ENCODE data around the gene PROC. TPM values are rescaled to one million over a fixed set of nuclear protein-coding genes. Genes with fewer than 3 reads are reported as not detected.

The PROC gene
- total RNA-seq, result not detected
- not detected for polyA plus RNA-seq
- long read RNA-seq, donor 1, result 0 reads
- long read RNA-seq, donor 2, result 0 reads
- long read RNA-seq, donor 3, result 0 reads

DNA sequence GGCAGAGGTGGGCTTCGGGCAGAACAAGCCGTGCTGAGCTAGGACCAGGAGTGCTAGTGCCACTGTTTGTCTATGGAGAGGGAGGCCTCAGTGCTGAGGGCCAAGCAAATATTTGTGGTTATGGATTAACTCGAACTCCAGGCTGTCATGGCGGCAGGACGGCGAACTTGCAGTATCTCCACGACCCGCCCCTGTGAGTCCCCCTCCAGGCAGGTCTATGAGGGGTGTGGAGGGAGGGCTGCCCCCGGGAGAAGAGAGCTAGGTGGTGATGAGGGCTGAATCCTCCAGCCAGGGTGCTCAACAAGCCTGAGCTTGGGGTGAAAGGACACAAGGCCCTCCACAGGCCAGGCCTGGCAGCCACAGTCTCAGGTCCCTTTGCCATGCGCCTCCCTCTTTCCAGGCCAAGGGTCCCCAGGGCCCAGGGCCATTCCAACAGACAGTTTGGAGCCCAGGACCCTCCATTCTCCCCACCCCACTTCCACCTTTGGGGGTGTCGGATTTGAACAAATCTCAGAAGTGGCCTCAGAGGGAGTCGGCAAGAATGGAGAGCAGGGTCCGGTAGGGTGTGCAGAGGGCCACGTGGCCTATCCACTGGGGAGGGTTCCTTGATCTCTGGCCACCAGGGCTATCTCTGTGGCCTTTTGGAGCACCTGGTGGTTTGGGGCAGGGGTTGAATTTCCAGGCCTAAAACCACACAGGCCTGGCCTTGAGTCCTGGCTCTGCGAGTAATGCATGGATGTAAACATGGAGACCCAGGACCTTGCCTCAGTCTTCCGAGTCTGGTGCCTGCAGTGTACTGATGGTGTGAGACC is at the start of gene PROC:
TSS of gene PROC (plus strand) at position 128 of the 812 bp plus-strand sequence. CDS start 1,516 bp downstream, outside the sequence.
- no peaks in the 10 kb centered on the region for H3K9me3 ChIP-seq
- no peak for ATAC-seq
- H3K27me3 ChIP-seq, result peaks cover 10 to 32% (median 22%) of the 10 kb centered on the region in 9 donors
- H3K36me3 ChIP-seq, result no peaks in the 10 kb centered on the region
- 91 to 94% (median 93%) methylated on average over 15 to 16 of the region's 16 CpGs for WGBS, 4 donors
- peaks cover 0 to 39% (median 16%) of the 10 kb centered on the region in 12 donors for H3K4me1 ChIP-seq
- intact Hi-C loops (cut with DNase I), result loop anchor here in 4 of 10 donors (5.0 to 10.0 kb wide), 5 partner anchors 54 to 94 kb away; no protein-coding TSS in a partner anchor
- no peak for TF ChIP-seq POLR2A (IDR thresholded peaks at IDR 0.05)
- TF ChIP-seq, protein P1, sequence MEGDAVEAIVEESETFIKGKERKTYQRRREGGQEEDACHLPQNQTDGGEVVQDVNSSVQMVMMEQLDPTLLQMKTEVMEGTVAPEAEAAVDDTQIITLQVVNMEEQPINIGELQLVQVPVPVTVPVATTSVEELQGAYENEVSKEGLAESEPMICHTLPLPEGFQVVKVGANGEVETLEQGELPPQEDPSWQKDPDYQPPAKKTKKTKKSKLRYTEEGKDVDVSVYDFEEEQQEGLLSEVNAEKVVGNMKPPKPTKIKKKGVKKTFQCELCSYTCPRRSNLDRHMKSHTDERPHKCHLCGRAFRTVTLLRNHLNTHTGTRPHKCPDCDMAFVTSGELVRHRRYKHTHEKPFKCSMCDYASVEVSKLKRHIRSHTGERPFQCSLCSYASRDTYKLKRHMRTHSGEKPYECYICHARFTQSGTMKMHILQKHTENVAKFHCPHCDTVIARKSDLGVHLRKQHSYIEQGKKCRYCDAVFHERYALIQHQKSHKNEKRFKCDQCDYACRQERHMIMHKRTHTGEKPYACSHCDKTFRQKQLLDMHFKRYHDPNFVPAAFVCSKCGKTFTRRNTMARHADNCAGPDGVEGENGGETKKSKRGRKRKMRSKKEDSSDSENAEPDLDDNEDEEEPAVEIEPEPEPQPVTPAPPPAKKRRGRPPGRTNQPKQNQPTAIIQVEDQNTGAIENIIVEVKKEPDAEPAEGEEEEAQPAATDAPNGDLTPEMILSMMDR (IDR thresholded peaks at IDR 0.05), result no peak
- DNase-seq, result no peak
- H3K27ac ChIP-seq, result no peak within 1 kb of the TSS
- H3K4me3 ChIP-seq, result no peak within 1 kb of the TSS

DNA sequence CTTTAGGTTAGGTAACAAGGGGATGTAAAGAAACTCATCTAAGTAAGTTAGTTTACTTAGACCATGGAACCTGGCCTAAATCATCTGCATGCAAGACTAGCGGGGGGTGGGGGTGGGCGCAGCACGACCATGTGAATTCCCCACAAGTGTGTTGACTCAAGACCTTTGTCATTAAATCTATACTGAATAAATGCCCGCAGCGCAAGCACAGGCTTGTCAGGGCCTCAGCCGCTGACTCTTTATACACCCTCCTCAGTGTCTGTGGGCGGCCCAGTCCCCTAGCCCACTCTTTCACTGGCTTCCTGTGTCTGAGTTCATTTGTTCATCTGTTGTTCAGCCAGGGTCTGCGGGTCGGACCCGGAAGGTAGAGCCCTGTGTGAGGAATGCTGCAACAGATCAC is 48.2 kb upstream of the PROC start:
- Histone ChIP-seq H3K36me3 (no peaks in the 10 kb centered on the region), H3K4me3 (no peak overlapping the region), H3K27me3 (no peaks in the 10 kb centered on the region), H3K9me3 (peaks cover 0 to 34% (median 7%) of the 10 kb centered on the region in 12 donors), H3K4me1 (peaks cover 0 to 40% (median 14%) of the 10 kb centered on the region in 12 donors), H3K27ac (no peak overlapping the region)
- WGBS, 4 donors, result 97 to 99% (median 98%) methylated on average over 10 of the region's 10 CpGs
- TF ChIP-seq, protein P1 (IDR thresholded peaks at IDR 0.05), result no peak
- no peak for TF ChIP-seq POLR2A (IDR thresholded peaks at IDR 0.05)
- DNase-seq (no peak), ATAC-seq (no peak)
- intact Hi-C loops (cut with DNase I), result no loop called here

DNA sequence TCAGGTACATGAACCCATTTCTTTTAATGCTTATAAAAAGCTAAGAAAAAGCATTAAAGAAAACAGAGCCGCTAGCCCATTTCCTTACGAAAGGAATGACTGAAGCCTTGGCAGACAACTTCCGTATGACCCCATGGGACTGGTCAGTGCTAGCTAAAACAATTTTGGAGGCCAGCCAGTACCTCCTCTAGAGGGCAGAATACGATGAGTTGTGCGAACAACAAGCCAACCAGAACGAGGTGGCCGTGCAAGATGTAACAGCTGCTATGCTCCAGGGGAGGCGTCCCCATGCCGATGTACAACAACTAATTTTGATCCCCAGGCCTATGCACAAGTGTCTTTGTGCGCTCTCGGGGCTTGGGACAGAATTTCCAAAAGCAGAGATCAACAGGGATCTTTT is 47.2 kb upstream of the PROC start:
- Histone ChIP-seq H3K9me3 (peaks cover 0 to 34% (median 7%) of the 10 kb centered on the region in 12 donors), H3K36me3 (no peaks in the 10 kb centered on the region), H3K4me1 (peaks cover 0 to 30% (median 8%) of the 10 kb centered on the region in 12 donors), H3K27me3 (no peaks in the 10 kb centered on the region), H3K27ac (peak overlapping the region in 1 of 12 donors; percentile 25), H3K4me3 (peak overlapping the region in 1 of 12 donors; percentile 22)
- 68 to 82% (median 74%) methylated on average over 11 of the region's 11 CpGs for WGBS, 4 donors
- intact Hi-C loops (cut with DNase I), result no loop called here
- TF ChIP-seq, protein P1 (IDR thresholded peaks at IDR 0.05), result peak in 5 of 12 donors; percentile 6 to 19 (median 12)
- TF ChIP-seq POLR2A (IDR thresholded peaks at IDR 0.05), result no peak
- peak in 3 of 4 donors; percentile 60 to 81 (median 74) for ATAC-seq
- DNase-seq, result peak in 4 of 5 donors; percentile 36 to 72 (median 58)

DNA sequence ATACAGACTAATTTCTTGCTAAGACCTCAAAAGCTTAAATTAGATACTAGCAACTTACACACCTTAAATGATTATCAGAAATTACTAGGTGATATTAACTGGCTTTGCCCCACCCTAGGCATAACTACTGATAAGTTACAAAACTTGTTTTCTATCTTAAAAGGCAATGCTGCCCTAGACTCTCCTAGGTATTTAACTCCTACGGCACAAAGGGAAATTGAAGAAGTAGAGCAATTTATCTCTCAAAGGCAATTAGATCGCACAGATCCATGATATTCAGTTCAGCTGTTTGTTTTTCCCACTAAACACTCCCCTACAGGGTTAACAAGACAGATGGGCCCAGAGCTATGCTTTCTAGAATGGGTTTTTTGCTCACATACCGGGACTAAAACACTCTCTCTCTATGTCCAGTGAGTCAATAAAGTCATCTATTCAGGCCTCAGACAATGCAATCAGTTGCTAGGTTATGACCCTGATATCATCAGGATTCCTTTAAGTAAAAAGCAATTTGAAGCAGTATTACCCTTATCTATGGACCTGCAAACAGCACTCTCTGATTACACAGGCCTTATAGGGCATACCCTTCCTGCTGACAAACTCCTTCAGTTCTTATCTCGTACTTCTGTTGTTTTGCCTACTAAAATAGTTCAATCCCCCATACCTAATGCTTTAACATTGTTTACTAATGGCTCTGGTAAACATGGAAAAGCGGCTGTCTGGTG is 44.7 kb upstream of the PROC start:
- Histone ChIP-seq H3K36me3 (no peaks in the 10 kb centered on the region), H3K27ac (no peak overlapping the region), H3K4me3 (no peak overlapping the region), H3K9me3 (peaks cover 0 to 40% (median 7%) of the 10 kb centered on the region in 12 donors), H3K4me1 (peaks cover 0 to 34% (median 14%) of the 10 kb centered on the region in 12 donors), H3K27me3 (no peaks in the 10 kb centered on the region)
- DNase-seq (no peak), ATAC-seq (no peak)
- WGBS, 4 donors, result 86 to 91% (median 89%) methylated on average over 5 of the region's 5 CpGs
- intact Hi-C loops (cut with DNase I), result no loop called here
- no peak for TF ChIP-seq POLR2A (IDR thresholded peaks at IDR 0.05)
- TF ChIP-seq, protein P1 (IDR thresholded peaks at IDR 0.05), result no peak

Data from heart left ventricle (tissue), 16 donors.